HG02884 (cell line): ENCODE data around the gene KLHL21.
"Not testable (repeated sequence)": the region's sequence is repeated elsewhere in the genome, so short reads cannot be mapped to it uniquely, and the experiment has no call there.

Experiments
- ATAC-seq: cut with Tn5 transposase; IDR thresholded peaks from one replicate; pipeline ENCODE4 v1.9.1; 2021; ENCODE audit warnings: mild to moderate bottlenecking, moderate library complexity; ENCODE audit not compliant: unreplicated experiment

The KLHL21 gene

GRCh38 chr1:6602669-6603237, at the start of gene KLHL21:
Gene KLHL21, minus strand, starts transcription at chr1:6602869. Its CDS starts 52 bp downstream, at chr1:6602817.
- ATAC-seq = peak; percentile 46

GRCh38 chr1:6651909-6652308, 49.2 kb upstream of the KLHL21 start:
- ATAC-seq = no peak

GRCh38 chr1:6648556-6648955, 45.9 kb upstream of the KLHL21 start:
- no peak for ATAC-seq

GRCh38 chr1:6646499-6647148, 44.0 kb upstream of the KLHL21 start:
- no peak for ATAC-seq

GRCh38 chr1:6645018-6645417, 42.3 kb upstream of the KLHL21 start:
- ATAC-seq = no peak

GRCh38 chr1:6640867-6641266, 38.2 kb upstream of the KLHL21 start:
- not testable (repeated sequence) for ATAC-seq

- ATAC-seq = no peak
Observed at GRCh38 chr1:6638226-6638625, 35.6 kb upstream of the KLHL21 start.

- ATAC-seq = no peak
Observed at GRCh38 chr1:6637770-6638169, 35.1 kb upstream of the KLHL21 start.

- not testable (repeated sequence) for ATAC-seq
Observed at GRCh38 chr1:6636778-6637177, 34.1 kb upstream of the KLHL21 start.

- ATAC-seq = no peak
Observed at GRCh38 chr1:6635910-6636760, 33.5 kb upstream of the KLHL21 start.

- no peak for ATAC-seq
Observed at GRCh38 chr1:6635161-6635909, 32.7 kb upstream of the KLHL21 start.

GRCh38 chr1:6634371-6635052, 31.8 kb upstream of the KLHL21 start:
- no peak for ATAC-seq

- ATAC-seq = no peak
Observed at GRCh38 chr1:6632588-6633514, 30.2 kb upstream of the KLHL21 start.

GRCh38 chr1:6631058-6631457, 28.4 kb upstream of the KLHL21 start:
- ATAC-seq = no peak

GRCh38 chr1:6630027-6630426, 27.4 kb upstream of the KLHL21 start:
- ATAC-seq = no peak

- ATAC-seq = no peak
Observed at GRCh38 chr1:6628971-6629479, 26.4 kb upstream of the KLHL21 start.

GRCh38 chr1:6627841-6628545, 25.3 kb upstream of the KLHL21 start:
- no peak for ATAC-seq

GRCh38 chr1:6627031-6627430, 24.4 kb upstream of the KLHL21 start:
- ATAC-seq = no peak
